Mesenchymal stem cell (in vitro differentiated cells and primary cell): ENCODE results near the gene NFE2L2.

Source experiments
- DNase-seq: peaks from one replicate; pipeline ENCODE4 v3.0.0-alpha.2; 2013
- H2AFZ ChIP-seq: one replicate; pipeline ENCODE4 v1.6.1; 2013; ENCODE audit warnings: low read depth, mild to moderate bottlenecking, control low read depth, inconsistent platforms, low read length, moderate library complexity
- H2AK5ac ChIP-seq: 2 replicates; pipeline ENCODE4 v1.6.1; 2013; ENCODE audit warnings: low read length, moderate library complexity, mild to moderate bottlenecking, inconsistent platforms; ENCODE audit not compliant: severe bottlenecking
- H2BK120ac ChIP-seq: one replicate; pipeline ENCODE4 v1.6.1; 2013; ENCODE audit warnings: low read depth, mild to moderate bottlenecking, inconsistent platforms, low read length, moderate library complexity
- H2BK12ac ChIP-seq, 2 experiments: one replicate each; pipeline ENCODE4 v1.6.1; 2013; ENCODE audit warnings: inconsistent platforms in 2 of 2, low read length in 2 of 2, mild to moderate bottlenecking in 2 of 2, moderate library complexity in 2 of 2, control low read depth in 1 of 2
- H2BK15ac ChIP-seq: one replicate; pipeline ENCODE4 v1.6.1; 2013; ENCODE audit warnings: mild to moderate bottlenecking, low read depth, inconsistent platforms; ENCODE audit not compliant: poor library complexity, severe bottlenecking
- H2BK5ac ChIP-seq: 2 replicates; pipeline ENCODE4 v1.6.1; 2013; ENCODE audit warnings: low read depth, mild to moderate bottlenecking, low read length, control low read depth, inconsistent platforms; ENCODE audit not compliant: poor library complexity, severe bottlenecking
- H3K14ac ChIP-seq, 2 experiments: one replicate each; pipeline ENCODE4 v1.6.1; 2013; ENCODE audit warnings: inconsistent platforms in 2 of 2, low read length in 2 of 2, control low read depth in 1 of 2, mild to moderate bottlenecking in 1 of 2, moderate library complexity in 1 of 2
- H3K18ac ChIP-seq, 2 experiments: one replicate each; pipeline ENCODE4 v1.6.1; 2013; ENCODE audit warnings: inconsistent platforms in 2 of 2, low read length in 2 of 2, control low read depth in 1 of 2, low read depth in 1 of 2, mild to moderate bottlenecking in 1 of 2
- H3K23ac ChIP-seq, 2 experiments: one replicate each; pipeline ENCODE4 v1.6.1; 2013; ENCODE audit warnings: inconsistent platforms in 2 of 2, low read length in 2 of 2, mild to moderate bottlenecking in 2 of 2, moderate library complexity in 2 of 2, control low read depth in 1 of 2
- H3K27ac ChIP-seq: 2 replicates; pipeline ENCODE4 v1.5.1; 2013; ENCODE audit warnings: mild to moderate bottlenecking, moderate library complexity, low read length, control low read depth, inconsistent platforms; ENCODE audit not compliant: poor library complexity, severe bottlenecking
- H3K27me3 ChIP-seq, 2 experiments: 2 replicates each; pipeline versions ENCODE4 v1.6.1 to v1.7.0; 2013; ENCODE audit warnings: low read length in 2 of 2, mild to moderate bottlenecking in 2 of 2, moderate library complexity in 2 of 2, control low read depth in 1 of 2, inconsistent platforms in 1 of 2; ENCODE audit not compliant: control insufficient read depth in 1 of 2, insufficient read depth in 1 of 2
- H3K36me3 ChIP-seq, 2 experiments: 2 replicates each; pipeline versions ENCODE4 v1.6.1 to v1.7.0; 2013; ENCODE audit warnings: low read length in 2 of 2, control low read depth in 1 of 2, inconsistent platforms in 1 of 2, low read depth in 1 of 2, mild to moderate bottlenecking in 1 of 2; ENCODE audit not compliant: insufficient read depth in 2 of 2, control insufficient read depth in 1 of 2
- H3K4ac ChIP-seq, 2 experiments: one replicate each; pipeline ENCODE4 v1.6.1; 2013; ENCODE audit warnings: inconsistent platforms in 2 of 2, low read length in 2 of 2, mild to moderate bottlenecking in 2 of 2, moderate library complexity in 2 of 2, control low read depth in 1 of 2, low read depth in 1 of 2
- H3K4me1 ChIP-seq: 2 replicates; pipeline ENCODE4 v1.6.1; 2013; ENCODE audit warnings: low read depth, low read length, control low read depth; ENCODE audit not compliant: control insufficient read depth, insufficient read depth
- H3K4me2 ChIP-seq: 2 replicates; pipeline ENCODE4 v1.6.1; 2013; ENCODE audit warnings: low read length, mild to moderate bottlenecking, inconsistent platforms; ENCODE audit not compliant: poor library complexity, severe bottlenecking
- H3K4me3 ChIP-seq, 2 experiments: 2 replicates each; pipeline versions ENCODE4 v1.5.1 to v1.7.0; 2013; ENCODE audit warnings: low read length in 2 of 2, mild to moderate bottlenecking in 2 of 2, control low read depth in 1 of 2, low read depth in 1 of 2; ENCODE audit not compliant: insufficient read depth in 1 of 2
- H3K79me1 ChIP-seq: replicated peaks from 2 replicates; pipeline ENCODE4 v1.6.1; 2013; ENCODE audit warnings: mild to moderate bottlenecking, control low read depth, low read length, inconsistent platforms; ENCODE audit not compliant: poor library complexity, severe bottlenecking
- H3K9ac ChIP-seq: 2 replicates; pipeline ENCODE4 v1.7.0; 2013; ENCODE audit warnings: mild to moderate bottlenecking, low read length, moderate library complexity
- H3K9me3 ChIP-seq: 2 replicates; pipeline ENCODE4 v1.7.0; 2013; ENCODE audit warnings: mild to moderate bottlenecking, low read length; ENCODE audit not compliant: control insufficient read depth
- H4K8ac ChIP-seq: one replicate; pipeline ENCODE4 v1.6.1; 2013; ENCODE audit warnings: inconsistent platforms, mild to moderate bottlenecking, low read length, moderate library complexity
- H4K91ac ChIP-seq: one replicate; pipeline ENCODE4 v1.6.1; 2013; ENCODE audit warnings: mild to moderate bottlenecking, low read length, inconsistent platforms
- WGBS: methylation state at CpG from one replicate; pipeline ENCODE4 v1.1.7; 2013; ENCODE audit warnings: mixed read lengths; 5-methylcytosine and 5-hydroxymethylcytosine counted together

NFE2L2 gene

DNA sequence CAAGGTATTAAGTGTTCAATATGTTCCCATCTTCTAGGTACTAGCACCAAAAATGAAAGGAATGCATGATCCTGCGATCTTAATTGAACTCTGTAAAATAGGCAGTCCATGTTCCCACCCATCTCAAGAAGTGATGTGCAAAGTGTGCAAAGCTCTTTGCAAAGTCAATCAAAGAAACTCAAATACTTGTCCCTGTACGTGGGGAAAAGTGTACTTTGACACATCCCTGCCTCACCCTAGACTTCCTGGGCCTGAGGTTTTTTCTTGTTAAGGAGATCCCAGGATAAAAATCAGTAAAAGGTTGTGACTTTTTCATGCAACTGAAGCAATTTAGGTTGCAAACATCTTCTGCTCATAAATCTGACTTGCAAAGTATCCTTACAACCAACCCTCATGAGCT lies 26.6 kb downstream of the NFE2L2 start:
- no peak overlapping the region for H2BK5ac ChIP-seq
- 96% methylated on average over 1 of the region's 2 CpGs for WGBS
- H3K18ac ChIP-seq, result no peak overlapping the region
- H2BK12ac ChIP-seq, result no peak overlapping the region
- H3K27ac ChIP-seq, result no peak overlapping the region
- no peaks in the 10 kb centered on the region for H3K27me3 ChIP-seq
- no peak overlapping the region for H2BK120ac ChIP-seq
- H4K8ac ChIP-seq, result no peak overlapping the region
- no peak overlapping the region for H2BK15ac ChIP-seq
- H3K23ac ChIP-seq, result no peak overlapping the region
- H3K14ac ChIP-seq, result no peak overlapping the region
- no peak overlapping the region for H3K4me2 ChIP-seq
- H3K4ac ChIP-seq, result no peak overlapping the region
- no peak for DNase-seq
- H3K79me1 ChIP-seq, result no peaks in the 10 kb centered on the region
- no peaks in the 10 kb centered on the region for H3K9me3 ChIP-seq
- H3K4me3 ChIP-seq, result no peak overlapping the region
- no peak overlapping the region for H2AFZ ChIP-seq
- H3K4me1 ChIP-seq, result peaks cover 13% of the 10 kb centered on the region
- no peak overlapping the region for H3K9ac ChIP-seq
- peaks cover 7 to 31% of the 10 kb centered on the region in 2 experiments for H3K36me3 ChIP-seq
- no peak overlapping the region for H4K91ac ChIP-seq
- H2AK5ac ChIP-seq, result no peak overlapping the region

DNA sequence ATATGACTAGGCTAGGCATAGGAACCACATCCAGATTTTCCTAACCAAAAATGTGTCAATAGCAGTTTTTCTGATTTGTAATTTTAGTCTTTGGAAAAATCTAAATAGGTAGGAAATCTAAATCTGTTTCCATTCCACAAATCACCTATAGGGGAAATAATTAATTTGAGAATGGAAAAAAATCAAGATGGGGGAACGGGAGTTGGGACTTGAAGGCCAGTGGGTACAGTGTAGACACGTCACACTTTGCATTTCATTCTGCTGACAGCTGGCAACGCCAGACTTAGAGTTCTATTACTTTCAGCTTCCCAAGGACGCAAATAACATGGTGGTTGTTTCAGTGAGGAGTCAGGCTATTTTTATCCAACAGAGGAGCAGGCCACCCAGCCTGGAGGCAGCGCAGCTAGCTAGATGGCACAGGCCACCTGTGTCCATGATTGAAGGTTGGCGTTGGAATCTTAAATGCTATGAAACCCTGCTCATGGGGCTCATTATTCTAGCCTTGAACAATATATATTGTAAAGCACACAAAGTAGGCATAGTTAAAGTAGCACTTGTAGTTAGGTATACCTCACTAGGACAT lies 28.6 kb downstream of the NFE2L2 start:
- Histone ChIP-seq H2AK5ac (no peak overlapping the region), H3K27ac (no peak overlapping the region), H4K91ac (peak overlapping the region; percentile 7), H3K18ac (no peak overlapping the region), H3K14ac (no peak overlapping the region), H3K36me3 (peaks cover 17 to 51% of the 10 kb centered on the region in 2 experiments), H3K9ac (no peak overlapping the region), H3K9me3 (no peaks in the 10 kb centered on the region), H4K8ac (no peak overlapping the region), H2BK120ac (no peak overlapping the region), H3K79me1 (peaks cover 6% of the 10 kb centered on the region), H3K4me3 (no peak overlapping the region), H2BK5ac (no peak overlapping the region), H3K4ac (no peak overlapping the region), H3K27me3 (no peaks in the 10 kb centered on the region), H2AFZ (no peak overlapping the region), H2BK15ac (no peak overlapping the region), H3K4me2 (no peak overlapping the region), H2BK12ac (no peak overlapping the region), H3K23ac (no peak overlapping the region), H3K4me1 (peaks cover 9% of the 10 kb centered on the region)
- WGBS, result over 99% methylated on average over 5 of the region's 6 CpGs
- DNase-seq, result no peak

DNA sequence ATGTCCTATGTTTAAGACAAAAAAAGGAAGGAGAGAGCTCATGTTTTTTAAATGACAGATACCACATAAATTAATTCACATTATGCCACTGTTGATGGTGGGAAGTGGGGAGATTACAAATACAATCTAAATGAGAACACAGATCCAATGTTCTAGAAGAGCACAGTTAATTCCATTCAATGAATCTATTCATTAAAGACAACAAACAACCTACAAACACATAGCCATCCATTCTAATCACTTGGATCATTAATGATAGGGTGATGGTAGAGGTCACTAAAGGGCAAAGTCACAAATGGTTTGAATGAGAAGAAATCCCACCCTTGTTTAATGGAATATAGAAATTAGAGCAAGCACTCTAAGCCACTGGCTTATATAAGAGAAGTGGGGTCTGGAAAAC lies 30.3 kb downstream of the NFE2L2 start:
- Histone ChIP-seq H2BK120ac (no peak overlapping the region), H2AFZ (no peak overlapping the region), H3K36me3 (peaks cover 22 to 68% of the 10 kb centered on the region in 2 experiments), H3K23ac (no peak overlapping the region), H3K9ac (no peak overlapping the region), H3K4ac (no peak overlapping the region), H3K79me1 (peaks cover 7% of the 10 kb centered on the region), H3K4me1 (peaks cover 3% of the 10 kb centered on the region), H3K27me3 (no peaks in the 10 kb centered on the region), H2BK5ac (no peak overlapping the region), H2BK15ac (no peak overlapping the region), H3K4me2 (no peak overlapping the region), H4K8ac (no peak overlapping the region), H3K4me3 (no peak overlapping the region), H3K14ac (no peak overlapping the region), H2AK5ac (no peak overlapping the region), H3K9me3 (no peaks in the 10 kb centered on the region), H3K27ac (no peak overlapping the region), H2BK12ac (no peak overlapping the region), H4K91ac (no peak overlapping the region), H3K18ac (no peak overlapping the region)
- no peak for DNase-seq

DNA sequence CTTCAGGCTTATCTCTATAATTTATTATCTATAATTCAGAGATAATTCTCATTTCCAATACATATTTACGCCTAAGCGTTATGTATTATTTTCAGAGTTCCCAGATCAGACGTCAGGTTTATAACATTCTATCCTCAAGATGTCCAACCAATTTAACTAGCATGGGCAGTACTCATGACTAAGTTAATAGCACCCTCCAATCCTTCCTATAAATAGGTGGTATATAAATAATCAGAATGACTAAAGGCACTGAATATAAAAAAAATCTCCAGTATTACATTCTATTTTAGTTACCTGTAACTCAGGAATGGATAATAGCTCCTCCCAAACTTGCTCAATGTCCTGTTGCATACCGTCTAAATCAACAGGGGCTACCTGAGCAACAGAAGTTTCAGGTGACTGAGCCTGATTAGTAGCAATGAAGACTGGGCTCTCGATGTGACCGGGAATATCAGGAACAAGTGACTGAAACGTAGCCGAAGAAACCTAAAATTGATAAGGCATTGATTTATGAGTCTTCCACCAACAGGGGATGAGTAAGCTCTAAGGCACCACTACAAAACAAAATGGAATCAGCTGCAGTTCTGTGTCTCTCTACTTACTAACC lies 32.3 kb downstream of the NFE2L2 start:
- H3K4me2 ChIP-seq, result no peak overlapping the region
- no peak overlapping the region for H3K18ac ChIP-seq
- peaks cover 2% of the 10 kb centered on the region for H3K4me1 ChIP-seq
- H3K4me3 ChIP-seq, result no peak overlapping the region
- no peak overlapping the region for H2AFZ ChIP-seq
- no peaks in the 10 kb centered on the region for H3K27me3 ChIP-seq
- H3K23ac ChIP-seq, result no peak overlapping the region
- no peak overlapping the region for H4K8ac ChIP-seq
- 97% methylated on average over 8 of the region's 8 CpGs for WGBS
- no peak overlapping the region for H3K9ac ChIP-seq
- no peak overlapping the region for H2AK5ac ChIP-seq
- no peak overlapping the region for H2BK120ac ChIP-seq
- H2BK12ac ChIP-seq, result no peak overlapping the region
- no peak overlapping the region for H3K14ac ChIP-seq
- H3K79me1 ChIP-seq, result peaks cover 7% of the 10 kb centered on the region
- no peak for DNase-seq
- H2BK5ac ChIP-seq, result no peak overlapping the region
- no peak overlapping the region for H3K4ac ChIP-seq
- no peak overlapping the region for H3K27ac ChIP-seq
- H2BK15ac ChIP-seq, result no peak overlapping the region
- H3K9me3 ChIP-seq, result no peaks in the 10 kb centered on the region
- H4K91ac ChIP-seq, result no peak overlapping the region
- peaks cover 23 to 82% of the 10 kb centered on the region in 2 experiments for H3K36me3 ChIP-seq
